DMS53 treated with DMSO at 0.1 percent for 48 hours (cell line): ENCODE results near the gene ALKBH4.
"Not testable (repeated sequence)": the region's sequence is repeated elsewhere in the genome, so short reads cannot be mapped to it uniquely, and the experiment has no call there.

Experiments
- DNase-seq: peaks from one replicate; lab custom pipeline; 2025; ENCODE audit not compliant: unreplicated experiment; lab: John Stamatoyannopoulos, UW

ALKBH4 gene

GRCh38 chr7:102464577-102465280 lies at the start of gene ALKBH4, which contains the start of gene LRWD1:
Gene ALKBH4, minus strand, starts transcription at chr7:102464863. Its CDS starts 27 bp downstream, at chr7:102464836.
Gene LRWD1, plus strand, starts transcription at chr7:102464984. Its CDS starts 97 bp downstream, at chr7:102465081.
- DNase-seq = peak; percentile 84

- not testable (repeated sequence) for DNase-seq
Measured at GRCh38 chr7:102512642-102513221, 48.1 kb upstream of the ALKBH4 start.

- DNase-seq = not testable (repeated sequence)
Measured at GRCh38 chr7:102511860-102512522, 47.3 kb upstream of the ALKBH4 start.

GRCh38 chr7:102510575-102510974 lies 45.9 kb upstream of the ALKBH4 start:
- not testable (repeated sequence) for DNase-seq

- not testable (repeated sequence) for DNase-seq
Measured at GRCh38 chr7:102507410-102508088, 42.9 kb upstream of the ALKBH4 start.

- not testable (repeated sequence) for DNase-seq
Measured at GRCh38 chr7:102505298-102506185, 40.9 kb upstream of the ALKBH4 start.

GRCh38 chr7:102503141-102503540 lies 38.5 kb upstream of the ALKBH4 start:
- DNase-seq = not testable (repeated sequence)

- DNase-seq = not testable (repeated sequence)
Measured at GRCh38 chr7:102498321-102498720, 33.7 kb upstream of the ALKBH4 start.

GRCh38 chr7:102497308-102497707 lies 32.6 kb upstream of the ALKBH4 start:
- not testable (repeated sequence) for DNase-seq

GRCh38 chr7:102496861-102497260 lies 32.2 kb upstream of the ALKBH4 start:
- not testable (repeated sequence) for DNase-seq

- not testable (repeated sequence) for DNase-seq
Measured at GRCh38 chr7:102494473-102495149, 29.9 kb upstream of the ALKBH4 start.

GRCh38 chr7:102494026-102494425 lies 29.4 kb upstream of the ALKBH4 start:
- not testable (repeated sequence) for DNase-seq

GRCh38 chr7:102493220-102493935 lies 28.7 kb upstream of the ALKBH4 start:
- not testable (repeated sequence) for DNase-seq

- not testable (repeated sequence) for DNase-seq
Measured at GRCh38 chr7:102490529-102491075, 25.9 kb upstream of the ALKBH4 start.

GRCh38 chr7:102484317-102484716 lies 19.7 kb upstream of the ALKBH4 start:
- not testable (repeated sequence) for DNase-seq

GRCh38 chr7:102481962-102482361 lies 17.3 kb upstream of the ALKBH4 start:
- DNase-seq = not testable (repeated sequence)

GRCh38 chr7:102479982-102480637 lies 15.4 kb upstream of the ALKBH4 start:
- DNase-seq = not testable (repeated sequence)

- not testable (repeated sequence) for DNase-seq
Measured at GRCh38 chr7:102479209-102479584, 14.5 kb upstream of the ALKBH4 start.
